Measurements from ENCODE around the gene PRR5.

- TF ChIP-seq POLR2A (IDR thresholded peaks at IDR 0.05) (no peak), CTCF (IDR thresholded peaks at IDR 0.05) (no peak)
Observed at GRCh38 chr22:44733426-44734106, 31.6 kb downstream of the PRR5 start.

Data from body of pancreas (tissue), 4 donors.